GM12801 (cell line): ENCODE results near the gene LRRC4B.

Source experiments
- CTCF ChIP-seq: IDR thresholded peaks from one replicate; pipeline ENCODE4 v1.5.1; 2011; ENCODE audit warnings: control low read depth; ENCODE audit not compliant: insufficient read length; ENCODE audit errors: extremely low read depth

The LRRC4B gene

GRCh38 chr19:50542943-50543342 is 25.3 kb downstream of the LRRC4B start:
- no peak for TF ChIP-seq CTCF

GRCh38 chr19:50537769-50538230 is 30.4 kb downstream of the LRRC4B start:
- peak; percentile 50 for TF ChIP-seq CTCF

GRCh38 chr19:50537306-50537685 is 30.9 kb downstream of the LRRC4B start:
- no peak for TF ChIP-seq CTCF

GRCh38 chr19:50536662-50537305 is 31.5 kb downstream of the LRRC4B start:
- no peak for TF ChIP-seq CTCF

GRCh38 chr19:50535672-50536187 is 32.5 kb downstream of the LRRC4B start:
- TF ChIP-seq CTCF = no peak

GRCh38 chr19:50534478-50534877 is 33.8 kb downstream of the LRRC4B start:
- TF ChIP-seq CTCF = no peak

GRCh38 chr19:50532952-50533351 is 35.3 kb downstream of the LRRC4B start:
- TF ChIP-seq CTCF = no peak

- TF ChIP-seq CTCF = no peak
These were observed 37.0 kb downstream of the LRRC4B start for GRCh38 chr19:50531171-50531612.
